ENCODE results near the gene POU3F1.

POU3F1 gene

GRCh38 chr1:38076038-38076437 lies 29.4 kb upstream of the POU3F1 start:
- no peak for DNase-seq (ENCODE audit: low spot score)

GRCh38 chr1:38075191-38075590 lies 28.6 kb upstream of the POU3F1 start:
- in situ Hi-C loops (cut with MboI; ENCODE audit: low pct_unique_long_range_greater_than_20kb, low sequenced_read_pairs, unreplicated experiment), result no loop called here
- TF ChIP-seq CTCF (IDR thresholded peaks at IDR 0.05; ENCODE audit: extremely low read depth, insufficient read depth, missing control alignments), result no peak
- no peak for DNase-seq (ENCODE audit: low spot score)

More at GRCh38 chr1:38076038-38076437, 29.4 kb upstream of the POU3F1 start:
- TF ChIP-seq CTCF (IDR thresholded peaks at IDR 0.05; ENCODE audit: extremely low read depth, insufficient read depth, missing control alignments), result no peak
- in situ Hi-C loops (cut with MboI; ENCODE audit: low pct_unique_long_range_greater_than_20kb, low sequenced_read_pairs, unreplicated experiment), result no loop called here

GRCh38 chr1:38074302-38074677 lies 27.7 kb upstream of the POU3F1 start:
- in situ Hi-C loops (cut with MboI; ENCODE audit: low pct_unique_long_range_greater_than_20kb, low sequenced_read_pairs, unreplicated experiment), result no loop called here
- TF ChIP-seq CTCF (IDR thresholded peaks at IDR 0.05; ENCODE audit: extremely low read depth, insufficient read depth, missing control alignments), result no peak
- no peak for DNase-seq (ENCODE audit: low spot score)

- no peak for TF ChIP-seq CTCF (IDR thresholded peaks at IDR 0.05; ENCODE audit: extremely low read depth, insufficient read depth, missing control alignments)
- in situ Hi-C loops (cut with MboI; ENCODE audit: low pct_unique_long_range_greater_than_20kb, low sequenced_read_pairs, unreplicated experiment), result no loop called here
- no peak for DNase-seq (ENCODE audit: low spot score)
Measured at GRCh38 chr1:38073534-38074301, 27.1 kb upstream of the POU3F1 start.

- in situ Hi-C loops (cut with MboI; ENCODE audit: low pct_unique_long_range_greater_than_20kb, low sequenced_read_pairs, unreplicated experiment), result no loop called here
- TF ChIP-seq CTCF (IDR thresholded peaks at IDR 0.05; ENCODE audit: extremely low read depth, insufficient read depth, missing control alignments), result no peak
- DNase-seq (ENCODE audit: low spot score), result no peak
Measured at GRCh38 chr1:38072858-38073257, 26.3 kb upstream of the POU3F1 start.

- peak; percentile 74 for DNase-seq (ENCODE audit: low spot score)
- in situ Hi-C loops (cut with MboI; ENCODE audit: low pct_unique_long_range_greater_than_20kb, low sequenced_read_pairs, unreplicated experiment), result no loop called here
- peak; percentile 61 for TF ChIP-seq CTCF (IDR thresholded peaks at IDR 0.05; ENCODE audit: extremely low read depth, insufficient read depth, missing control alignments)
Measured at GRCh38 chr1:38071312-38072256, 25.0 kb upstream of the POU3F1 start.
